GM23248 (cell line): ENCODE measurements around the gene CDC34.

Experiments
- EZH2 ChIP-seq: fragments of 200-600 bp; sonication (generic); IDR thresholded peaks from 2 replicates; pipeline ENCODE4 v1.6.1; 2018; ENCODE audit warnings: antibody characterized with exemption, mild to moderate bottlenecking; ENCODE audit not compliant: insufficient read depth, poor library complexity, severe bottlenecking
- EZH2phosphoT487 ChIP-seq: fragments of 200-600 bp; sonication (generic); IDR thresholded peaks from 2 replicates; pipeline ENCODE4 v1.6.1; 2018; ENCODE audit warnings: antibody characterized with exemption, moderate library complexity, mild to moderate bottlenecking, low read depth; ENCODE audit not compliant: insufficient read depth

GRCh38 chr19:494171-495080, 37.1 kb upstream of the CDC34 start:
- no peak for TF ChIP-seq EZH2phosphoT487
- TF ChIP-seq EZH2: no peak
